GM19099 (cell line): ENCODE results near the gene TRDMT1.

Experiments
- POLR2A ChIP-seq: IDR thresholded peaks from 3 replicates; pipeline ENCODE4 v1.6.1; 2011; ENCODE audit warnings: low read depth; ENCODE audit not compliant: insufficient read length; ENCODE audit errors: extremely low read depth

The TRDMT1 gene

GRCh38 chr10:17178006-17178405, 23.5 kb downstream of the TRDMT1 start:
- no peak for TF ChIP-seq POLR2A

- TF ChIP-seq POLR2A: no peak
Observed at GRCh38 chr10:17177014-17177413, 24.5 kb downstream of the TRDMT1 start.

GRCh38 chr10:17176091-17176490, 25.4 kb downstream of the TRDMT1 start:
- no peak for TF ChIP-seq POLR2A

DNA sequence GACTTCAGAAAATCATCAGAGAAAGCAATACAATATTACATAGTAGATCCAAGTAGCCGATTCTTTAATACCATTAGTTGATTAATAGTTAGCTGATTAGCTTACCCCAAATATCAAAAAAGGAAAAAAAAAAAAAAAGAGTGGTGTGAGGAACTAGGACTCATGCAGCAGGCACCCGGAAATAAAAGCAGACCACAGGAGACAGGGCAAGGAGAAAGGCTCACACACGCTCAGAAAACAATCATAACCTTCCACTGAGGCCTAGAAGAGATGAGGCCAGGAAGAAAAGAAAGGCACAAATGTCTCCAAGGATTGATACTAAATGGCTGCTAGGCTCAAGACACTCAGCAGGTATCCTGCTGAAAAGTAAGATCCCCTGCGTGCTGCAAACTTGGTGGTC, 25.9 kb downstream of the TRDMT1 start:
- TF ChIP-seq POLR2A: no peak

GRCh38 chr10:17174626-17175025, 26.8 kb downstream of the TRDMT1 start:
- TF ChIP-seq POLR2A: no peak

DNA sequence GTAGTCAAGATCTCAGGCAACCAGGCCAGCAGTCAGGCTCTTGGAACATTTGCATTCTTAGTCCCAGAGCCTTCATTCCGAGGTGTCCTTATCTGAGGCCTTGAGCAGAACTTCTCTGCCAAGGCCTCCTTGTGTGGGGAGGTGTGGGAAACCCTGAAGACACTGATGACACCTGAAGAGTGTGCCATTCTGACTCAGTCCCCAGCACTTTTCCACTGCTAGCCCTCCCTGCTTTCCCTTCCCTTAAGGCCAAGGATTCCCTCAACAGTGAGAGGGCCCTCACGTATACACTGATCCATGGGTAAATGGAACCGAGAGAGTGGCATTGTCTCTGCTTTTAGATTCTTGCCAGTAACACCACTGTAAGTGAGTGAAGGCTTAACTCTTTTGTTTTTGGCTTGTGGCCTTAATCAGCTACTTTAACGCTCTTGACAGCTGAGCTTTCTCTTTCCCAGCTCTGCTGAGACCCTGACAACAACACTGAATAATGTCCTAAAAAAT, 30.3 kb downstream of the TRDMT1 start:
- no peak for TF ChIP-seq POLR2A

DNA sequence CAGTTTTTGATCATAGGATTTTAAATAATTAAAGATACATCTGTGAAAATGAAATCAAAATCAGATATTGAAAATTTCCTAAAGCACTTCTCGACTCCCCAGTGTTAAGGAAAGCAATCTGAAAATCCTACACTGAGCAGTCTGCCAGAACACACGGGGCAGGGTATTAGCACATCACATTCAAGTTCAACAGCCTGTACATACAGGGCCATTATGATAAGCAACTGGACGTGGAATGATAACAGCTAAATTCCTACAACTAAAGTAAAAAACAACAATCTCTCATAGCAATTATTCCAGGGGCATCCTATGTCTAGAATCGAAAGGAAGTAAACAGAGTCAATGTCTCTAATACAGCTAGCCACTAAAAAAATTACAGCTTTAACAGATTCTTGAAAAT, 31.7 kb downstream of the TRDMT1 start:
- no peak for TF ChIP-seq POLR2A

GRCh38 chr10:17166699-17167098, 34.8 kb downstream of the TRDMT1 start:
- no peak for TF ChIP-seq POLR2A

- TF ChIP-seq POLR2A: no peak
Observed at GRCh38 chr10:17162828-17163227, 38.6 kb downstream of the TRDMT1 start.

DNA sequence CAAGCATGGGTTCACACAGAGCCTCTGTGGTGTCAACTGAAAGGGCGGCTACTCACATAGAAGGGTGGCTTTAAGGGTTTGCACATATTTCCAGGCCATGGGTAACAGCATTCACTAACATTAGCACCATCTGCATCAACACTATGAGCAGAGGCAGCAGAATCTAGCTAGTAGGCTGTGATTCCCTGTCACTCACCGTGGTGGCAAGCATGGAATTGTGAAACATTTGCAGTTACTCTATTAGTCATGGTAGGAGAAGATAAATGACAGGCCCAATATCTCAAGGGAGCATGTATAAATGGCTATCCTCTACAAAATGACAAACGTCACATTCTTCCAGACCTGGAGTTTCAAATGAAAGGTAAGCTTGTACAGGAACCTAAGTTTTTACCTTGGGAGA, 39.7 kb downstream of the TRDMT1 start:
- no peak for TF ChIP-seq POLR2A

GRCh38 chr10:17157024-17157423, 44.4 kb downstream of the TRDMT1 start:
- TF ChIP-seq POLR2A: no peak

GRCh38 chr10:17155826-17156225, 45.6 kb downstream of the TRDMT1 start:
- TF ChIP-seq POLR2A: no peak

DNA sequence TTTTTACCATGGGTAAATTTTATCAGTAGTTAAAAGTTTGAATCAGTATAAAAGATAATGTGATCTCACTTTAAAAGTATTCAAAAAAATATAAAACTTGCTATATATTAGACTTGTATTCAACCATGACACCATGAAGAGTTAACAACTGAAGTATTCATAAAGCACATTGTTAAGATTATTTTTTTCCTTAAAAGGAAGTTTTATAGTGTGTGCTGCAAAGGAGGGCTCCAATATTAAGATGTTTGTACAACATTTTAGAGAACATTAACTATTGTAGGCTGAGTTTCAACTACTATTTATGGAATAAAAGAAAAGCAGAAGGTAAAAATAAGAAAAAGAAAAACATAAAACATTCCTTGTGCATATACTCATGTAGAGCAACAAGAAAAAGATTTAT, 47.4 kb downstream of the TRDMT1 start:
- TF ChIP-seq POLR2A: no peak

DNA sequence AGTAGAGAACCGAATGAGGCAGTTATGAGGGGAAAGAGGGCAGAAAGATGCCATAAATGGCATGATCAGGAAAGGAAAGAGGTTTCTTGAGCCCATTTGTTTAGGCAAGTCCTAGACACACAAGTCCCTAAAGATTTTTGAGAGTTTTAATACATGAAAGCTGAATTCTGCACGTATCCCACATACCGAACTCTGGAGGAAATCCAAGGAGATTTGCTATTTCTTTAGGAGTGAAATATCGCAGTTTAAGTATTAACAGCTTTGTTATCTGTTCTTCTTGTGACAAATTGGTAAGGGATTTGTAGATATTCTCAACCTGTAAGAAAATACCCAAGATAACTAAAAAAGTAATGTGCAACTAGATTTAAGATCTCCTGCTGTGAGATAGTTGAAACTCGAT, 48.2 kb downstream of the TRDMT1 start:
- TF ChIP-seq POLR2A: no peak

GRCh38 chr10:17151716-17152115, 49.8 kb downstream of the TRDMT1 start:
- TF ChIP-seq POLR2A: no peak

- no peak for TF ChIP-seq POLR2A
Observed at GRCh38 chr10:17147884-17148489, 53.5 kb downstream of the TRDMT1 start.

GRCh38 chr10:17146892-17147291, 54.6 kb downstream of the TRDMT1 start:
- no peak for TF ChIP-seq POLR2A

DNA sequence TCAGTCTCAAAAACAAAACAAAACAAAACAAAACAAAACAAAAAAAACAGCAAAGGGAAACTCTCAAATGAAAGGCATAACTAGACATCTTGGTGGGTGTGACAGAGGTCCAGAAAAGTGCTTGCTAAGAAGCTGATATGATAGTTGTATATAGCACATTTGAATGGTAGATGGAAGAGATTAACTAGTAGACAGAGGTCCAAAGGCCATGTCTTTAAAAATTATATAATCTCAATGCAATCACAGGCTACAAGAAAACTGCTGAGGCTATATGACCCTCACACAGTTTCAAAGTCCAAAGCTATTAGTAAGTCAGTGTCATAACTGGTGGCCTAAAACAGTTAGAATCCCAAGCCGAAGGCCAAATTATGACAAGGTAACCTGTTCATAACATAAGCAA, 56.2 kb downstream of the TRDMT1 start:
- no peak for TF ChIP-seq POLR2A

DNA sequence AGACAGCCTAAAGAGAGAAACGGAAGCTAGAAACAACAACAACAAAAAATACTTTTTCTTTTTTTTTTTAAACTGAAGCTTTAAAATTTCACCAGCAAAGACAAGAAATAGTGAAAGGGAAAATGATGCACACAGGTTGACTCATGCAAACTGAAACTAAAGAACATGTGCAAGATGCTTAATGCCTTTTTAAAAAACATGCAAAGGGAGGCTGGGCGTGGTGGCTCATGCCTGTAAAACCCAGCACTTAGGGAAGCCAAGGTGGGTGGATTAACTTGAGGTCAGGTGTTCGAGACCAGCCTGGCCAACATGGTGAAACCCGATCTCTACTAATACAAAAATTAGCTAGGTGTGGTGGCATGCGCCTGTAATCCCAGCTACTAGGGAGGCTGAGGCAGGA, 56.7 kb downstream of the TRDMT1 start:
- TF ChIP-seq POLR2A: no peak
